Ascending aorta (tissue), 2 donors: Measurements from ENCODE around the gene DPYSL3. TPM values are rescaled to one million over a fixed set of nuclear protein-coding genes. Genes with fewer than 3 reads are reported as not detected.

Experiments
- DNase-seq, 2 donors: peaks; one replicate each; pipeline ENCODE4 v3.0.0-alpha.2; 2019; ENCODE audit warnings: low spot score in 2 of 2
- H3K27ac ChIP-seq, 2 donors: fragments of 200-600 bp; sonication (generic); one replicate each; pipeline ENCODE4 v1.5.1; 2016 to 2017; ENCODE audit warnings: mild to moderate bottlenecking in 1 of 2
- H3K27me3 ChIP-seq: fragments of 200-600 bp; sonication (generic); one replicate; pipeline ENCODE4 v1.5.1; 2017
- H3K36me3 ChIP-seq, 2 donors: fragments of 200-600 bp; sonication (generic); one replicate each; pipeline ENCODE4 v1.5.1; 2016
- H3K4me1 ChIP-seq, 2 donors: fragments of 200-600 bp; sonication (generic); one replicate each; pipeline ENCODE4 v1.5.1; 2016 to 2017; ENCODE audit warnings: mild to moderate bottlenecking in 1 of 2
- H3K4me3 ChIP-seq, 2 donors: fragments of 200-600 bp; sonication (generic); one replicate each; pipeline ENCODE4 v1.5.1; 2016 to 2017; ENCODE audit warnings: mild to moderate bottlenecking in 1 of 2
- H3K9me3 ChIP-seq, 2 donors: fragments of 200-600 bp; sonication (generic); one replicate each; pipeline ENCODE4 v1.5.1; 2016
- CTCF ChIP-seq, 3 experiments: fragments of 200-600 bp in 2 of 3; fragments of 450-650 bp in 1 of 3; sonication (generic) in 2 of 3; IDR thresholded peaks; one replicate each; pipeline ENCODE4 v1.5.1; 2016 to 2019; ENCODE audit warnings: antibody characterized with exemption in 3 of 3, mild to moderate bottlenecking in 1 of 3, moderate library complexity in 1 of 3
- intact Hi-C: fragments of 100-400 bp; cut with DNase I; formaldehyde crosslinking; loops from one replicate; pipeline ENCODE4 v1.15.1; 2023
- total RNA-seq: library from RNA; depleted of rRNA; stranded (reverse); fragments of >200 nt; gene quantifications from one replicate; pipeline ENCODE4 v1.1.0, GENCODE V29; 2016

Gene DPYSL3
- total RNA-seq, 1 donor from 2014 or later, result 110 TPM

- Histone ChIP-seq H3K9me3 (no peaks in the 10 kb centered on the region), H3K4me3 (no peak overlapping the region), H3K27ac (no peak overlapping the region), H3K27me3 (no peaks in the 10 kb centered on the region), H3K4me1 (no peaks in the 10 kb centered on the region), H3K36me3 (no peaks in the 10 kb centered on the region)
- TF ChIP-seq CTCF (IDR thresholded peaks at IDR 0.05), result no peak
- DNase-seq, result no peak
- intact Hi-C loops, result no loop called here
Observed at GRCh38 chr5:147520450-147520849, 10.6 kb upstream of the DPYSL3 start.

GRCh38 chr5:147519380-147519779, 9.5 kb upstream of the DPYSL3 start:
- no peak for DNase-seq
- no peaks in the 10 kb centered on the region for H3K9me3 ChIP-seq
- intact Hi-C loops, result no loop called here
- no peaks in the 10 kb centered on the region for H3K27me3 ChIP-seq
- TF ChIP-seq CTCF (IDR thresholded peaks at IDR 0.05), result no peak
- no peak overlapping the region for H3K27ac ChIP-seq
- no peak overlapping the region for H3K4me3 ChIP-seq
- no peaks in the 10 kb centered on the region for H3K36me3 ChIP-seq
- no peaks in the 10 kb centered on the region for H3K4me1 ChIP-seq

GRCh38 chr5:147517383-147517782, 7.5 kb upstream of the DPYSL3 start:
- no peaks in the 10 kb centered on the region for H3K36me3 ChIP-seq
- DNase-seq, result no peak
- no peaks in the 10 kb centered on the region for H3K4me1 ChIP-seq
- H3K4me3 ChIP-seq, result no peak overlapping the region
- intact Hi-C loops, result no loop called here
- TF ChIP-seq CTCF (IDR thresholded peaks at IDR 0.05), result no peak
- no peak overlapping the region for H3K27ac ChIP-seq
- no peaks in the 10 kb centered on the region for H3K9me3 ChIP-seq
- H3K27me3 ChIP-seq, result no peaks in the 10 kb centered on the region

GRCh38 chr5:147515269-147515668, 5.4 kb upstream of the DPYSL3 start:
- Histone ChIP-seq H3K4me1 (no peaks in the 10 kb centered on the region), H3K36me3 (no peaks in the 10 kb centered on the region), H3K27ac (no peak overlapping the region), H3K27me3 (no peaks in the 10 kb centered on the region), H3K4me3 (no peak overlapping the region), H3K9me3 (no peaks in the 10 kb centered on the region)
- no peak for DNase-seq
- intact Hi-C loops, result no loop called here
- TF ChIP-seq CTCF (IDR thresholded peaks at IDR 0.05), result no peak

GRCh38 chr5:147512659-147513379, 3.0 kb upstream of the DPYSL3 start:
- Histone ChIP-seq H3K36me3 (no peaks in the 10 kb centered on the region), H3K4me1 (no peaks in the 10 kb centered on the region), H3K9me3 (no peaks in the 10 kb centered on the region), H3K27me3 (no peaks in the 10 kb centered on the region), H3K27ac (no peak overlapping the region), H3K4me3 (no peak overlapping the region)
- DNase-seq, result no peak
- intact Hi-C loops, result no loop called here
- TF ChIP-seq CTCF (IDR thresholded peaks at IDR 0.05), result no peak
